Tibial nerve (tissue), 3 donors: ENCODE measurements around the gene ARHGAP26.

Experiments
- CTCF ChIP-seq, 5 experiments: fragments of 200-600 bp in 3 of 5; fragments of 450-650 bp in 2 of 5; sonication (generic) in 3 of 5; IDR thresholded peaks; one replicate each; pipeline ENCODE4 v1.5.1; 2016 to 2019; ENCODE audit warnings: antibody characterized with exemption in 5 of 5, mild to moderate bottlenecking in 3 of 5, moderate library complexity in 2 of 5
- POLR2A ChIP-seq, 2 donors: fragments of 450-650 bp; IDR thresholded peaks; one replicate each; pipeline ENCODE4 v1.6.1; 2017; ENCODE audit warnings: antibody characterized with exemption in 2 of 2, mild to moderate bottlenecking in 2 of 2, moderate library complexity in 2 of 2

- TF ChIP-seq CTCF (IDR thresholded peaks at IDR 0.05) (no peak), POLR2A (IDR thresholded peaks at IDR 0.05) (no peak)
These were observed 368.7 kb downstream of the ARHGAP26 start for GRCh38 chr5:143138839-143139238.
